ES-I3 (cell line): ENCODE results near the gene TNKS1BP1.
"Not testable (repeated sequence)": the region's sequence is repeated elsewhere in the genome, so short reads cannot be mapped to it uniquely, and the experiment has no call there.

Source experiments
- H3K36me3 ChIP-seq: 2 replicates; pipeline ENCODE4 v1.6.1; 2013; ENCODE audit warnings: mild to moderate bottlenecking, low read length, control low read depth, moderate library complexity; ENCODE audit not compliant: insufficient read depth
- H3K4me1 ChIP-seq: 2 replicates; pipeline ENCODE4 v1.6.1; 2013; ENCODE audit warnings: mild to moderate bottlenecking, control low read depth, low read length; ENCODE audit not compliant: insufficient read depth
- H3K9ac ChIP-seq: 2 replicates; pipeline ENCODE4 v1.6.1; 2013; ENCODE audit warnings: low read depth, mild to moderate bottlenecking, low read length, moderate library complexity
- H3K9me3 ChIP-seq: 2 replicates; pipeline ENCODE4 v1.6.1; 2013; ENCODE audit warnings: mild to moderate bottlenecking, low read length, moderate library complexity; ENCODE audit not compliant: control insufficient read depth, insufficient read depth

Gene TNKS1BP1

GRCh38 chr11:57347336-57347735 is 22.6 kb upstream of the TNKS1BP1 start:
- H3K9me3 ChIP-seq = no peaks in the 10 kb centered on the region
- H3K4me1 ChIP-seq = peaks cover 10% of the 10 kb centered on the region
- no peak overlapping the region for H3K9ac ChIP-seq
- no peaks in the 10 kb centered on the region for H3K36me3 ChIP-seq

GRCh38 chr11:57345555-57346211 is 20.9 kb upstream of the TNKS1BP1 start:
- Histone ChIP-seq H3K4me1 (peaks cover 10% of the 10 kb centered on the region), H3K9ac (no peak overlapping the region), H3K9me3 (no peaks in the 10 kb centered on the region), H3K36me3 (no peaks in the 10 kb centered on the region)

- Histone ChIP-seq H3K4me1 (peaks cover 14% of the 10 kb centered on the region), H3K9me3 (no peaks in the 10 kb centered on the region), H3K9ac (no peak overlapping the region), H3K36me3 (no peaks in the 10 kb centered on the region)
These were observed 20.1 kb upstream of the TNKS1BP1 start for GRCh38 chr11:57344826-57345225.

- Histone ChIP-seq H3K9me3 (no peaks in the 10 kb centered on the region), H3K36me3 (no peaks in the 10 kb centered on the region), H3K9ac (no peak overlapping the region), H3K4me1 (peaks cover 22% of the 10 kb centered on the region)
These were observed 19.1 kb upstream of the TNKS1BP1 start for GRCh38 chr11:57343825-57344224.

- Histone ChIP-seq H3K9me3 (no peaks in the 10 kb centered on the region), H3K9ac (no peak overlapping the region), H3K36me3 (no peaks in the 10 kb centered on the region)
These were observed 17.9 kb upstream of the TNKS1BP1 start for GRCh38 chr11:57342702-57343101.

GRCh38 chr11:57341250-57341808 is 16.6 kb upstream of the TNKS1BP1 start:
- H3K9me3 ChIP-seq = no peaks in the 10 kb centered on the region
- no peak overlapping the region for H3K9ac ChIP-seq
- H3K4me1 ChIP-seq = peaks cover 22% of the 10 kb centered on the region
- H3K36me3 ChIP-seq = no peaks in the 10 kb centered on the region

More at GRCh38 chr11:57342702-57343101, 17.9 kb upstream of the TNKS1BP1 start:
- peaks cover 22% of the 10 kb centered on the region for H3K4me1 ChIP-seq

- H3K4me1 ChIP-seq = peaks cover 22% of the 10 kb centered on the region
- H3K9me3 ChIP-seq = no peaks in the 10 kb centered on the region
- no peak overlapping the region for H3K9ac ChIP-seq
These were observed 15.4 kb upstream of the TNKS1BP1 start for GRCh38 chr11:57340039-57340615.

GRCh38 chr11:57339328-57339727 is 14.6 kb upstream of the TNKS1BP1 start:
- Histone ChIP-seq H3K36me3 (no peaks in the 10 kb centered on the region), H3K4me1 (peaks cover 27% of the 10 kb centered on the region), H3K9me3 (no peaks in the 10 kb centered on the region), H3K9ac (no peak overlapping the region)

More at GRCh38 chr11:57340039-57340615, 15.4 kb upstream of the TNKS1BP1 start:
- no peaks in the 10 kb centered on the region for H3K36me3 ChIP-seq

GRCh38 chr11:57338142-57338541 is 13.4 kb upstream of the TNKS1BP1 start, which contains the start of gene P2RX3:
Gene P2RX3 (plus strand): TSS chr11:57338352. CDS start chr11:57338551, 199 bp downstream.
- H3K9ac ChIP-seq = no peak within 1 kb of the TSS
- peaks cover 6% of the 10 kb centered on the region; the same call in 1 of the 2 replicates for H3K36me3 ChIP-seq
- H3K9me3 ChIP-seq = no peaks in the 10 kb centered on the region
- H3K4me1 ChIP-seq = peaks cover 25% of the 10 kb centered on the region

GRCh38 chr11:57336856-57337255 is 12.1 kb upstream of the TNKS1BP1 start:
- not testable (repeated sequence) for H3K9ac ChIP-seq, H3K9me3 ChIP-seq
- peaks cover 12% of the 10 kb centered on the region for H3K36me3 ChIP-seq
- peaks cover 21% of the 10 kb centered on the region for H3K4me1 ChIP-seq

- Histone ChIP-seq H3K9ac (peak overlapping the region; percentile 40), H3K9me3 (no peaks in the 10 kb centered on the region), H3K36me3 (peaks cover 17% of the 10 kb centered on the region)
These were observed 11.4 kb upstream of the TNKS1BP1 start for GRCh38 chr11:57336111-57336666.

GRCh38 chr11:57335343-57336110 is 10.8 kb upstream of the TNKS1BP1 start, which contains the start of gene SSRP1:
Gene SSRP1 (minus strand): TSS chr11:57335892. CDS start chr11:57335121, 771 bp downstream.
- Histone ChIP-seq H3K36me3 (peaks cover 22% of the 10 kb centered on the region), H3K9ac (peak within 1 kb of the TSS; percentile 65)

More at GRCh38 chr11:57336111-57336666, 11.4 kb upstream of the TNKS1BP1 start:
- H3K4me1 ChIP-seq = peaks cover 21% of the 10 kb centered on the region

GRCh38 chr11:57335023-57335342 is 10.2 kb upstream of the TNKS1BP1 start:
- Histone ChIP-seq H3K9me3 (no peaks in the 10 kb centered on the region), H3K4me1 (peaks cover 19% of the 10 kb centered on the region), H3K9ac (peak overlapping the region; percentile 65), H3K36me3 (peaks cover 23% of the 10 kb centered on the region)

More at GRCh38 chr11:57335343-57336110, 10.8 kb upstream of the TNKS1BP1 start, which contains the start of gene SSRP1:
- Histone ChIP-seq H3K4me1 (peaks cover 21% of the 10 kb centered on the region), H3K9me3 (no peaks in the 10 kb centered on the region)
